ENCODE data around the gene TMEM250. TPM values are rescaled to one million over a fixed set of nuclear protein-coding genes. Genes with fewer than 3 reads are reported as not detected.

The TMEM250 gene
- total RNA-seq, 1 donor from 2014 or later, result 25.0 TPM

GRCh38 chr9:136135326-136136126, 16.9 kb upstream of the TMEM250 start:
- intact Hi-C loops (cut with DNase I), result no loop called here
- TF ChIP-seq, protein P1, sequence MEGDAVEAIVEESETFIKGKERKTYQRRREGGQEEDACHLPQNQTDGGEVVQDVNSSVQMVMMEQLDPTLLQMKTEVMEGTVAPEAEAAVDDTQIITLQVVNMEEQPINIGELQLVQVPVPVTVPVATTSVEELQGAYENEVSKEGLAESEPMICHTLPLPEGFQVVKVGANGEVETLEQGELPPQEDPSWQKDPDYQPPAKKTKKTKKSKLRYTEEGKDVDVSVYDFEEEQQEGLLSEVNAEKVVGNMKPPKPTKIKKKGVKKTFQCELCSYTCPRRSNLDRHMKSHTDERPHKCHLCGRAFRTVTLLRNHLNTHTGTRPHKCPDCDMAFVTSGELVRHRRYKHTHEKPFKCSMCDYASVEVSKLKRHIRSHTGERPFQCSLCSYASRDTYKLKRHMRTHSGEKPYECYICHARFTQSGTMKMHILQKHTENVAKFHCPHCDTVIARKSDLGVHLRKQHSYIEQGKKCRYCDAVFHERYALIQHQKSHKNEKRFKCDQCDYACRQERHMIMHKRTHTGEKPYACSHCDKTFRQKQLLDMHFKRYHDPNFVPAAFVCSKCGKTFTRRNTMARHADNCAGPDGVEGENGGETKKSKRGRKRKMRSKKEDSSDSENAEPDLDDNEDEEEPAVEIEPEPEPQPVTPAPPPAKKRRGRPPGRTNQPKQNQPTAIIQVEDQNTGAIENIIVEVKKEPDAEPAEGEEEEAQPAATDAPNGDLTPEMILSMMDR (IDR thresholded peaks at IDR 0.05), result no peak
- TF ChIP-seq POLR2A (IDR thresholded peaks at IDR 0.05), result no peak
- no peak for TF ChIP-seq POLR2AphosphoS5 (IDR thresholded peaks at IDR 0.05; ENCODE audit: insufficient read depth in 1 of 2, low read depth in 1 of 2)
- Histone ChIP-seq H3K4me1 (peaks cover 19% of the 10 kb centered on the region), H3K9me3 (no peaks in the 10 kb centered on the region), H3K36me3 (no peaks in the 10 kb centered on the region), H3K4me3 (no peak overlapping the region), H3K27ac (no peak overlapping the region), H3K27me3 (peaks cover 20% of the 10 kb centered on the region)
- DNase-seq (ENCODE audit: extremely low spot score in 2 of 2), result no peak

GRCh38 chr9:136133959-136134484, 15.3 kb upstream of the TMEM250 start:
- Histone ChIP-seq H3K9me3 (no peaks in the 10 kb centered on the region), H3K4me1 (peaks cover 19% of the 10 kb centered on the region), H3K27me3 (peaks cover 20% of the 10 kb centered on the region), H3K27ac (no peak overlapping the region), H3K36me3 (no peaks in the 10 kb centered on the region), H3K4me3 (peak overlapping the region in 1 of 2 donors; percentile 49)
- TF ChIP-seq, protein P1 (IDR thresholded peaks at IDR 0.05), result no peak
- TF ChIP-seq POLR2AphosphoS5 (IDR thresholded peaks at IDR 0.05; ENCODE audit: insufficient read depth in 1 of 2, low read depth in 1 of 2) (no peak), POLR2A (IDR thresholded peaks at IDR 0.05) (no peak)
- DNase-seq (ENCODE audit: extremely low spot score in 2 of 2), result no peak
- intact Hi-C loops (cut with DNase I), result no loop called here

GRCh38 chr9:136133191-136133958, 14.7 kb upstream of the TMEM250 start:
- intact Hi-C loops (cut with DNase I), result no loop called here
- TF ChIP-seq POLR2A (IDR thresholded peaks at IDR 0.05), result no peak
- TF ChIP-seq, protein P1 (IDR thresholded peaks at IDR 0.05), result no peak
- TF ChIP-seq POLR2AphosphoS5 (IDR thresholded peaks at IDR 0.05; ENCODE audit: insufficient read depth in 1 of 2, low read depth in 1 of 2), result no peak
- Histone ChIP-seq H3K9me3 (no peaks in the 10 kb centered on the region), H3K4me1 (peaks cover 19% of the 10 kb centered on the region), H3K4me3 (peak overlapping the region; percentile 31 to 49), H3K36me3 (no peaks in the 10 kb centered on the region), H3K27me3 (peaks cover 20% of the 10 kb centered on the region), H3K27ac (no peak overlapping the region)
- no peak for DNase-seq (ENCODE audit: extremely low spot score in 2 of 2)

- Histone ChIP-seq H3K27me3 (peaks cover 20% of the 10 kb centered on the region), H3K27ac (no peak overlapping the region), H3K4me3 (peak overlapping the region; percentile 31 to 49), H3K36me3 (no peaks in the 10 kb centered on the region), H3K4me1 (peaks cover 19% of the 10 kb centered on the region), H3K9me3 (no peaks in the 10 kb centered on the region)
- DNase-seq (ENCODE audit: extremely low spot score in 2 of 2), result no peak
- TF ChIP-seq, protein P1 (IDR thresholded peaks at IDR 0.05), result no peak
- no peak for TF ChIP-seq POLR2AphosphoS5 (IDR thresholded peaks at IDR 0.05; ENCODE audit: insufficient read depth in 1 of 2, low read depth in 1 of 2)
- no peak for TF ChIP-seq POLR2A (IDR thresholded peaks at IDR 0.05)
- intact Hi-C loops (cut with DNase I), result no loop called here
Observed at GRCh38 chr9:136132512-136133050, 13.9 kb upstream of the TMEM250 start.
